Measurements from ENCODE around the gene MTHFD2L. TPM values are rescaled to one million over a fixed set of nuclear protein-coding genes. Genes with fewer than 3 reads are reported as not detected.

The MTHFD2L gene
- polyA plus RNA-seq, 1 donor from 2014 or later = 43.5 TPM

DNA sequence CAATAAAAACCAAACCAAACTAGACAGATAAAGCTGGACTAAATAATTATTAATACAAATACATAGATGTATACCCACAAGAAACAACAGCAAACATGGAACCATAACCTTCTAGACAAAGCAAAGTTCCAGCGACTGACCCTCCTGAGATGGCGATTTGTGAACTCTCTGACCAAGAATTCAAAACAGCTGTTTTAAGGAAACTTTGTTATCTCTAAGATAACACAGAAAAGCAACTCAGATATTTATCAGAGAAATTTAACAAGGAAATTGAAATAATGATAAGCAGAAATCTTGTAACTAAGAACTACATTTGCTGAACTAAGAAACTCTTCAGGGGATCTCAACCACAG is 23.4 kb upstream of the MTHFD2L start:
- no peaks in the 10 kb centered on the region for H3K36me3 ChIP-seq (ENCODE audit: insufficient read depth, low read length)
- no peak overlapping the region for H3K4me2 ChIP-seq (ENCODE audit: low read length)
- no peaks in the 10 kb centered on the region for H3K9me3 ChIP-seq (ENCODE audit: low read length)
- no peak overlapping the region for H3K9ac ChIP-seq (ENCODE audit: low read length)
- H2AFZ ChIP-seq (ENCODE audit: low read depth, low read length) = no peak overlapping the region
- H3K4me3 ChIP-seq (ENCODE audit: low read length) = no peak overlapping the region
- H3K27me3 ChIP-seq (ENCODE audit: insufficient read depth, low read depth, low read length) = no peaks in the 10 kb centered on the region
- H3F3A ChIP-seq (ENCODE audit: insufficient read depth, low read length, poor library complexity, severe bottlenecking) = no peaks in the 10 kb centered on the region
- no peak overlapping the region for H3K27ac ChIP-seq (ENCODE audit: low read length)
- no peaks in the 10 kb centered on the region for H3K79me2 ChIP-seq (replicated peaks; ENCODE audit: insufficient read depth, low read length)
- H3K9me2 ChIP-seq (ENCODE audit: insufficient read depth, low read length) = no peaks in the 10 kb centered on the region
- no peaks in the 10 kb centered on the region for H4K20me1 ChIP-seq (ENCODE audit: insufficient read depth)
- TF ChIP-seq SMC3 (conservative IDR thresholded peaks at IDR 0.05; ENCODE audit: poor library complexity) (peak; percentile 3), TAF1 (IDR thresholded peaks at IDR 0.05; ENCODE audit: low read depth) (no peak)

DNA sequence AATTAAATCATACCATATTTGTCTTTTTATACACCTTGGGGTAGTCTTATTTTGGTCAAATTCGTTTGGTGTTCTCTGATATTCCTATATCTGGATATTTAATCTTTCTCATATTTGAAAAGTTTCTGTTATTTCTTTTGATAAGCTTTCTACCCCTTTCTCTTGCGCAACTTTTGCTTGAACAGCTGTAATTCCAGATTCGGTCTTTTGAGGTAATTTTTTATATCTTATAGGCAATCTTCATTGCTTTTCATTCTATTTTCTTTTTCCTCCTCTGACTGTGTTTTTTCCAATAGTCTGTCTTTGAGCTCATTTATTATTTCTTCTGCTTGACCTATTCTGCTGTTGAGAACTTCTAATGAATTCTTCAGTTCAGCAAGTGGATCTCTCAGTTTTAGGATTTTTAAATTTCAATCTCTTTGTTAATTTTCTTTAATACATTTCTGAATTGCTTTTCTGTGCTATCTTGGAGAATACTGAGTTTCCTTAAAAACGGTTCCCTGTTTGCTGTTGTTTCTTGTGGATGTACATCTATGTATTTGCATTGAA is 11.3 kb upstream of the MTHFD2L start:
- Histone ChIP-seq H3K27me3 (ENCODE audit: insufficient read depth, low read depth, low read length) (no peaks in the 10 kb centered on the region), H3K4me2 (ENCODE audit: low read length) (no peak overlapping the region), H3K4me3 (ENCODE audit: low read length) (no peak overlapping the region), H2AFZ (ENCODE audit: low read depth, low read length) (no peak overlapping the region), H3K9me2 (ENCODE audit: insufficient read depth, low read length) (no peaks in the 10 kb centered on the region), H4K20me1 (ENCODE audit: insufficient read depth) (no peaks in the 10 kb centered on the region), H3K27ac (ENCODE audit: low read length) (no peak overlapping the region), H3K9me3 (ENCODE audit: low read length) (no peaks in the 10 kb centered on the region), H3F3A (ENCODE audit: insufficient read depth, low read length, poor library complexity, severe bottlenecking) (no peaks in the 10 kb centered on the region), H3K9ac (ENCODE audit: low read length) (no peak overlapping the region), H3K79me2 (replicated peaks; ENCODE audit: insufficient read depth, low read length) (no peaks in the 10 kb centered on the region), H3K36me3 (ENCODE audit: insufficient read depth, low read length) (no peaks in the 10 kb centered on the region)
- TF ChIP-seq RAD21 (conservative IDR thresholded peaks at IDR 0.05) = no peak
- no peak for TF ChIP-seq EZH2 (IDR thresholded peaks at IDR 0.05; ENCODE audit: borderline replicate concordance, insufficient read depth, low read length, poor library complexity, severe bottlenecking)
- TF ChIP-seq, protein P1, sequence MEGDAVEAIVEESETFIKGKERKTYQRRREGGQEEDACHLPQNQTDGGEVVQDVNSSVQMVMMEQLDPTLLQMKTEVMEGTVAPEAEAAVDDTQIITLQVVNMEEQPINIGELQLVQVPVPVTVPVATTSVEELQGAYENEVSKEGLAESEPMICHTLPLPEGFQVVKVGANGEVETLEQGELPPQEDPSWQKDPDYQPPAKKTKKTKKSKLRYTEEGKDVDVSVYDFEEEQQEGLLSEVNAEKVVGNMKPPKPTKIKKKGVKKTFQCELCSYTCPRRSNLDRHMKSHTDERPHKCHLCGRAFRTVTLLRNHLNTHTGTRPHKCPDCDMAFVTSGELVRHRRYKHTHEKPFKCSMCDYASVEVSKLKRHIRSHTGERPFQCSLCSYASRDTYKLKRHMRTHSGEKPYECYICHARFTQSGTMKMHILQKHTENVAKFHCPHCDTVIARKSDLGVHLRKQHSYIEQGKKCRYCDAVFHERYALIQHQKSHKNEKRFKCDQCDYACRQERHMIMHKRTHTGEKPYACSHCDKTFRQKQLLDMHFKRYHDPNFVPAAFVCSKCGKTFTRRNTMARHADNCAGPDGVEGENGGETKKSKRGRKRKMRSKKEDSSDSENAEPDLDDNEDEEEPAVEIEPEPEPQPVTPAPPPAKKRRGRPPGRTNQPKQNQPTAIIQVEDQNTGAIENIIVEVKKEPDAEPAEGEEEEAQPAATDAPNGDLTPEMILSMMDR (IDR thresholded peaks at IDR 0.05; ENCODE audit: poor library complexity, severe bottlenecking) = no peak
- no peak for TF ChIP-seq EP300 (conservative IDR thresholded peaks at IDR 0.05; ENCODE audit: poor library complexity, severe bottlenecking)
- TF ChIP-seq POLR2AphosphoS5 (IDR thresholded peaks at IDR 0.05) = no peak
- TF ChIP-seq MXI1 (conservative IDR thresholded peaks at IDR 0.05; ENCODE audit: poor library complexity, severe bottlenecking) = no peak
- TF ChIP-seq SMC3 (conservative IDR thresholded peaks at IDR 0.05; ENCODE audit: poor library complexity) = no peak
- TF ChIP-seq TAF1 (IDR thresholded peaks at IDR 0.05; ENCODE audit: low read depth) = no peak

- no peaks in the 10 kb centered on the region for H3K36me3 ChIP-seq (ENCODE audit: insufficient read depth, low read length)
- no peaks in the 10 kb centered on the region for H3K9me2 ChIP-seq (ENCODE audit: insufficient read depth, low read length)
- no peak overlapping the region for H3K9ac ChIP-seq (ENCODE audit: low read length)
- no peak overlapping the region for H3K4me3 ChIP-seq (ENCODE audit: low read length)
- no peaks in the 10 kb centered on the region for H3K27me3 ChIP-seq (ENCODE audit: insufficient read depth, low read depth, low read length)
- no peaks in the 10 kb centered on the region for H3K9me3 ChIP-seq (ENCODE audit: low read length)
- H3K27ac ChIP-seq (ENCODE audit: low read length) = no peak overlapping the region
- H3K4me2 ChIP-seq (ENCODE audit: low read length) = no peak overlapping the region
- H3F3A ChIP-seq (ENCODE audit: insufficient read depth, low read length, poor library complexity, severe bottlenecking) = no peaks in the 10 kb centered on the region
- H4K20me1 ChIP-seq (ENCODE audit: insufficient read depth) = no peaks in the 10 kb centered on the region
- H2AFZ ChIP-seq (ENCODE audit: low read depth, low read length) = no peak overlapping the region
- H3K79me2 ChIP-seq (replicated peaks; ENCODE audit: insufficient read depth, low read length) = no peaks in the 10 kb centered on the region
- TF ChIP-seq SMC3 (conservative IDR thresholded peaks at IDR 0.05; ENCODE audit: poor library complexity) (no peak), MXI1 (conservative IDR thresholded peaks at IDR 0.05; ENCODE audit: poor library complexity, severe bottlenecking) (no peak), POLR2AphosphoS5 (IDR thresholded peaks at IDR 0.05) (no peak)
- TF ChIP-seq, protein P2, sequence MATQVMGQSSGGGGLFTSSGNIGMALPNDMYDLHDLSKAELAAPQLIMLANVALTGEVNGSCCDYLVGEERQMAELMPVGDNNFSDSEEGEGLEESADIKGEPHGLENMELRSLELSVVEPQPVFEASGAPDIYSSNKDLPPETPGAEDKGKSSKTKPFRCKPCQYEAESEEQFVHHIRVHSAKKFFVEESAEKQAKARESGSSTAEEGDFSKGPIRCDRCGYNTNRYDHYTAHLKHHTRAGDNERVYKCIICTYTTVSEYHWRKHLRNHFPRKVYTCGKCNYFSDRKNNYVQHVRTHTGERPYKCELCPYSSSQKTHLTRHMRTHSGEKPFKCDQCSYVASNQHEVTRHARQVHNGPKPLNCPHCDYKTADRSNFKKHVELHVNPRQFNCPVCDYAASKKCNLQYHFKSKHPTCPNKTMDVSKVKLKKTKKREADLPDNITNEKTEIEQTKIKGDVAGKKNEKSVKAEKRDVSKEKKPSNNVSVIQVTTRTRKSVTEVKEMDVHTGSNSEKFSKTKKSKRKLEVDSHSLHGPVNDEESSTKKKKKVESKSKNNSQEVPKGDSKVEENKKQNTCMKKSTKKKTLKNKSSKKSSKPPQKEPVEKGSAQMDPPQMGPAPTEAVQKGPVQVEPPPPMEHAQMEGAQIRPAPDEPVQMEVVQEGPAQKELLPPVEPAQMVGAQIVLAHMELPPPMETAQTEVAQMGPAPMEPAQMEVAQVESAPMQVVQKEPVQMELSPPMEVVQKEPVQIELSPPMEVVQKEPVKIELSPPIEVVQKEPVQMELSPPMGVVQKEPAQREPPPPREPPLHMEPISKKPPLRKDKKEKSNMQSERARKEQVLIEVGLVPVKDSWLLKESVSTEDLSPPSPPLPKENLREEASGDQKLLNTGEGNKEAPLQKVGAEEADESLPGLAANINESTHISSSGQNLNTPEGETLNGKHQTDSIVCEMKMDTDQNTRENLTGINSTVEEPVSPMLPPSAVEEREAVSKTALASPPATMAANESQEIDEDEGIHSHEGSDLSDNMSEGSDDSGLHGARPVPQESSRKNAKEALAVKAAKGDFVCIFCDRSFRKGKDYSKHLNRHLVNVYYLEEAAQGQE (IDR thresholded peaks at IDR 0.05; ENCODE audit: borderline replicate concordance) = no peak
These were observed 9.7 kb upstream of the MTHFD2L start for GRCh38 chr4:74148205-74148604.

Measured in neural cell (in vitro differentiated cells).